GM18519 (cell line): ENCODE data around the gene PAX5.

ENCODE experiments used
- ATAC-seq: cut with Tn5 transposase; IDR thresholded peaks from one replicate; pipeline ENCODE4 v1.9.1; 2021; ENCODE audit warnings: mild to moderate bottlenecking, moderate library complexity; ENCODE audit not compliant: unreplicated experiment, low FRiP score

PAX5 gene

DNA sequence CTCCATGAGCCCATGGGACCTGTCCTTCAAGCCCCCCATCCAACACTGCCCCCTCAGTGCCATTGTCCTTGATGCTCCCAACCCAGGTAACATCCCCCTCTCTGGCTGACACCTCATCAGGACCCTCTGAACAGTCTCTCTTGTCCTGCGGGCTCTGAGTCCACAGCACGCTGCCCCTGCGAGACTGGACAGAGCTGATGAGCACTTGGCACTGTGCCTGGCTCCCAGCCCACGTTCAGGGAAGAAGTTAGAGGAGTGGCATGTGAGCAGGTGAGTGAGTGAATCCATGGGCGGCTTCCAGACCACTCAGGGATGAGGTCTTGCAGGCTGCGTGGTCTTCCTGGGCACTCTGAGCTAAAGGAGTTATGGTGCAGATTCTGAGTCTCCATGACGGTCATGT is 70.7 kb downstream of the PAX5 start:
- ATAC-seq = no peak

DNA sequence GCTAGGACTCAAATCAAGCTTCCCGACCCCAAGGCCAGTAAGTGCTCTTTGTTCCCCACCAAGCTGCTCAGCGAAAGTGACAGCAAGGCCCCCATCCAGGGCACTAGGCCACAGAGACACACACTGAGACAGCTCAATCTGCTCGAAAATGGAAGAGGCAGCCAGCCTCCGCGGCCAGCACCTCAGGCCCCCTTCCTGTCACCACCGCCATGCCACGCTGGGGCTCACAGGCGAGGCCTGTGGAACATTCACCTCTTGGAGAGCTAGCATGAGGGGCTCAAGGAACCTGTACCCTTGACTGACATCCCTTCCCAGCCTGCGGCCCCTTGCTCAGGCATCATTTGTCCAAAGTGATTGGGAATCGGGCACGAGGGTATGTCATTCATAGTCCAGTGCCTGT is 71.4 kb downstream of the PAX5 start:
- ATAC-seq = no peak

DNA sequence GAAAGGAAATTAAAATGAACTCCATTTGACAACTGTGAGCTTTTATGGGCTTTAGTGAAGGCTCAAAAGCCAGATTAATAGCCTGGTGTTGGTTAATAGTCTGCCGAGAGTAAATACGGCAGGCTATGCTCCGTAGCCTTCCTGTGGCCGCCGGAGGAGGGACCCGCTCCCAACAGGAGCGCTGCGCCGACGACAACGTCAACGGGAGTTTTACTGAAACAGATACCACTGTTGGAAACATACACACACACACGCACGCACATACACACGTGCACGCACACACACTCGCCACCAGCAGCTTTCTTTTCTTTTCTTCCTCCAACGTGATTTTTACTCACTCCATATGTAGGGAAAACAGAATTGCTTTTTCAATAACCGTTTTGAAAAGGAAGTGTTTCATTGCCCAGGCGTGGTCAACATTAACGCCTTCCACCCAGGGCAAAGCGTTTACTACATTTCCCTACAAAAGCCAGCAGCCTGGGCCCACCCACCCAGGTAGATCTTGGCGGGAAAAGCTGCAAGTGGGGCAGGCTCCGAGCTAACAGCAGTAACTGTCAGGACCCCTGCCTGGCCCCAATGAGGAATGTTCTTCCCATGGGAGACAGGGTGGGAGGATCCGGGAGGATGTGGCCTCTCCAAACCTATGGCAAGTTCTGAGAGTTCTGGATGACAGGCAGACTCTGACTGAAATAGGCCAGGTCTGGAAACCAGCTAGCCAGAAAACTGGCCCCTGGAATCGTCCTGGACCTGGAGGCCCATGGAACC is 72.3 kb downstream of the PAX5 start:
- ATAC-seq = no peak

DNA sequence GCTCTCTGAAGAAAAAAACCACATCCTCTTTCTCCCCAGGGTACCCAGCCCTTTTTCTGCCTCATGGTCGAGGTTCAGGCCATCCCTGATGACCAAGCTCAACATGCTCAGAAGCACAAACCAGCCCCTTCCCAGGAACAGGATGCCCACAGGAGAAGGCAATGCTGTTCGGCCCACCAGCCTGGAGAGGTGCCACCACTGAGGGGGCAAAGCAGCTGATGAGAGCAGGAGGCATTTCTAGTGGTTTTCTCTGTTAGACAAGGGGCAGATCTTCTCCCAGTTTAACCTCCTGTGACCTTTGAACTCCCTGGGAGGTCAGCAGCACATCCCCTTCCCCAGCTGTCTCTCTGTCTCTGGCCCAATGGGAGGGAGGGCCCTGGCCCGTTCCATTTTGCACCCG is 73.0 kb downstream of the PAX5 start:
- ATAC-seq = no peak

DNA sequence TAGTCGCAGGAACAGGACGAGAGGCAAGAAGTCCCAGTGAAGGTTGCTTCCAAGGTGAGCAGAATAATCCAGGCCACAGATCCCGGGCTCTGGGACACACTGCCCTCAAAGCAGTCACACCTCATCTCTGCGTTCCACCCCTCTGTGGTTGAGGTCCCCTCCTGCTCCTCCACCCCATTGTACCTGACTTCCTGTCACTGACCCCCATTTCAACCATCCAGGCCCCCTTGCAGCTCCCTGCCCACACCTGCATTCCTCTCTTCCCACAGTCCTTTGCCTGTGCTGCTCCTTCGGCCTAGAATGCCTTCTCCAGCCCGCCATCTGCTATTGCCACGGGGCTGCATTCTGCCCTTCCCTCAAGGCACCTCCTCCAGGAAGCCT is 73.5 kb downstream of the PAX5 start:
- no peak for ATAC-seq

DNA sequence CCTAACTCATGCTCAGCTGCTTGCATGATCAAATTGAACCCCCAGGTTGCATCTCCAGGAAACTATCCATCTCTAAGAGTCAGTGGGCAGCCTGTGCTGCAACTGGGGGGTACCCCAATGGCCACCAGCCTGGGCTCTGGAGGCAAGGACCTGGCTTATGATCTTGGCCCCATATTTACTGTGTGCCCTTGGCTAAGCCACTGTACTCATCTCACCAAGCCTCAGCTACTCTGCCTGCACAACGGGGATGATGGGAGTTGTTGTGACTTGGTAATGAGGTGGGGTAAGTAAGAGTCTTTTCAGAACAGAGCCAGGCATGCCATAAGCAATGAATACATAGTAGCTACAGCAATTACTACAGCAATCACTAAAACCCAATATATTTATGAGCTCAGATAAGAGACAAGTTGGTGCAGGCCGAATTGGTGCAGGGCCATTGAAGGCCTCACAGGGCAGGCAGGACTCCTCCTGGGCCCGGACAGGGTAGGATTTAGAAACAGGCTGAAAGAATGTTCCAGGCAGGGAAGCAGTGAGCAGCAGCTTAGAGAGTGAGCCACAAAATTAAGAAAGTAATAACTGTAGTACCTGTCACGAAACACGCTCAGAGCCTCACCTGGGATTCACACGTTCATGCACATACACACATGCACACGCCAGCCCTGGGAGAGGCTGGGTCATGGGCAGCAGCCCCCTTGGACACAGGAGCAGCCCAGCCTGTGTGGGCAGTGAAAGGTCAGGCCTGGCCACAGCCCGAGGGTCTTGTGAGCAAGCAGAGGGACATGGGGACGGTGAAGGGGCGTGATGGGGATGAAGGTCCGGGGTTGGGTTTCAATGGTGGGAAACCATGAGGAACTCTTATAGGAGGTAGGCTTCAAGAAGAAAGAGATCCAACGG is 74.1 kb downstream of the PAX5 start:
- ATAC-seq = no peak

DNA sequence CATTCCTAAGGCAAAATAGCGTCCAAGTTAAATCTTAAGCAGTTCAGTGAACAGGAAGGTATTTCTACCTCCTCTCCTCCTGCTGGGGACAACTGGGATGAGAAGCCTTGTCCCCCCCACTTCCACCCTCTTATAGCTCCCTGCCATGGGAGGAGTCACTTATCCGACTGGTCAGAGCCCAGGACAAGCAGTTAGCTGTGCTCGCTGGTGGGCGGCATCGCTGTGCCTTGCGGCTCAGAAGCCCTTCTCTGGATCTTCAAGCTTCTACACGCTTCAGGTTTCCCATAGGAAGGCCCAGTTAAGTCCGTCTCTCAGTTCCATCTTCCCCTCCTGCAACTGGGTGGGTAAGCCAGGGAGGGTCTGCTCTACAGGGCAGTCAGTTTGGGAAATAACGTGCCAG is 77.2 kb downstream of the PAX5 start:
- no peak for ATAC-seq

DNA sequence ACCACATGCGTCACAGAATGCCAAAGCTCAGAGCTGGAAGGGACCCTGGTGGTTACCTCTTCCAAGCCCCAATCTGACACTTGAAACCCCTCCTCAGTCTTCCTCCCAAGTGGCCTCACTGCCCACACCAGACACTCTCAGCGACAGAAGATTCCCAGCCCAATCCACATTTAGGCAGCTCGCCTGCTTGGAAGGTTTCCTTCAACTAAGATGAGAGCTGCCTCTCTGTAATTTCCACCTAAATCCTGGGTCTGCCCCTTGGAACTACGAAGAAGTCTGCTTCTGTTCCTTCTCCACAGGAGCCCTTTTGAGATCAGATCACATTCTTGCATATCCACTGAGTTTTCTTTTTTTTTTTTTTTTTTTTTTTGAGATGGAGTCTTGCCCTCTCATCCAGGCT is 83.7 kb downstream of the PAX5 start:
- ATAC-seq = no peak

DNA sequence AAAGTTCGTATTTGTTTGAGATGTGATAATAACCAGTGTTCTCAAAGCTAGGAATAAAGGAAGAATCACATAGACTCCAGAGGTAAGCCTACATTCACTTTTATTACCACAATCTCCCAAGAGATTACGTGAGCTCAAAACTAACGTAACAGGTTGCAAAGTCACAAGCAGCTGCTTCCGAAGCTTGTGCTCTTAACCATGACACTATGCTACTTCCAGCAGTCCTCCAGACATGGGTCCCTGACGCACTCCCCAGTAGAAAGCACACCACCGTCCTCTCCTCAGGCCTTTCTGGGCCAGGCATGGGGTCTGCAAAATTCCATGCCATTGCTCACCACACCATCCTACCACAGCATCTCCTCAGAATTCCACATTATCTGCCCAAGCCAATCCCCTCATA is 84.6 kb downstream of the PAX5 start:
- no peak for ATAC-seq

DNA sequence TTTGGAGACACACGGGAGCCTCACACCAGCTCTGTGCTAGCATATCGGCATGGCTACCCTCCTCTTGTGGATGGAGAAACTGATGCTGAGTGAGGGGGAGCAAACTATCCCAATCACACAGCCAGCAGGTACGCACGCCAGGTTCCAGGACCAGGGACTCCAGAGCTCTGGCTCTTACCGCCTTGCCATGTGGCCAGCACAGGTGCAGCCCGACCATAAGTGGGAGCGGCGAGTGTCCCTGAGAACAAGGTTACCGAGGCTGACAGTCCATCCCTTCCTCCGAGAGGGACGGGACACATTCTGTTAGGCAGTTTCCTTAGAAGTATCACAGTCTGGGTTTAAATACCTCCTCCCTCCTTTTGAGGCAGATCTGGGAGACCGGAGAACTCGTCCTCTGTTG is 86.0 kb downstream of the PAX5 start:
- no peak for ATAC-seq

DNA sequence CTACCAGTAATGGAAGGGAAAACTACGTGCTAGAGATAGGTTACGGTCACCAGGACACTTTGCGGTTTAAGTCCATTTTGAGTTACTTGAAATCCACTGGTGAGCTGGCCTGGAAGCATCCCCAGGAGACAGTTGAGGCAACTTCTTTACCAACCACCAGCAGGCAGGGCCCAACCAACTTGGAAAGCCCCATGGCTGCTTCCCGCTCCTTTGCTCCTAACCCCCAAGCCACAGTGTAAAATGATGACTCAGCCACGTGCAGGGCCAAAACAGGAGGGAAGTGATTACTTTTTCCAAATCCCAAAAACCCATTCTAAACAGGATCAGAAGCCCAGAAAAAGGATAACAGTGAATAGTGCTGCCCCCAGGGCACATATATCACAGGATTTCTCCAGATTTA is 87.4 kb downstream of the PAX5 start:
- ATAC-seq = no peak

DNA sequence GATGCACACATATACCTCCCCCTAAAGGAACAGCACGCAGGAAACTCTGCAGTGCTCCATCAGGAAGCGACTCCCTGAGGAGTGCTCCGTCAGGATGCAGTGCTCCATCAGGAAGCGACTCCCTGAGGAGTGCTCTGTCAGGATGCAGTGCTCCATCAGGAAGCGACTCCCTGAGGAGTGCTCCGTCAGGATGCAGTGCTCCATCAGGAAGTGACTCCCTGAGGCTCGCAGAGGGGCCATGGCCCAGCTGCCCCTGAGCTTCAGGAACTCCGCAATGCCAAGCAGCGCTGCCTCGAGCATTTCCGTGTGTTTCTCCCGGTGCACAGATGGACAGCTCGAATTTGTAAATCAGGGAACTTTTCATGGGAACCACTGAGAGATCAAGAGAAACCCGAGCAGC is 88.1 kb downstream of the PAX5 start:
- ATAC-seq = no peak

DNA sequence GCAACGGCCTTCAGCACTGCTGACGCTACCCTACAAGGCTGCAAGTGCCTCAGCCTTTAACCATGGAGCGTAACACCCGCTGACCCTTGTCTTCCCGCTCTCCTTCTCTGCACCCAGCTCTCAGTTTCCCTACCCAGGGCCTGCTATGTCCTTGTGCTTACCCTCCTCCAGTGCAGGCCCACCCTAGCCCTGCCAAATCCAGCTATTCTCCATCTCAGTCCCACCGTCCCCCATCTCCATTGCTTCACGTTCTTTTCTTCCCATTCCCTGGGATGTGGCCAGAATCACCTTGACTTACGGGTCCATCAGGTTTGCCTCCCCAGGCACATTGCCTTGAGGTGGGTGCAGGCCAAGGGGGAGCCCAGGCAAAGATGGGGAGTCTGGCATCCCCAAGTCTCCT is 91.2 kb downstream of the PAX5 start:
- no peak for ATAC-seq

DNA sequence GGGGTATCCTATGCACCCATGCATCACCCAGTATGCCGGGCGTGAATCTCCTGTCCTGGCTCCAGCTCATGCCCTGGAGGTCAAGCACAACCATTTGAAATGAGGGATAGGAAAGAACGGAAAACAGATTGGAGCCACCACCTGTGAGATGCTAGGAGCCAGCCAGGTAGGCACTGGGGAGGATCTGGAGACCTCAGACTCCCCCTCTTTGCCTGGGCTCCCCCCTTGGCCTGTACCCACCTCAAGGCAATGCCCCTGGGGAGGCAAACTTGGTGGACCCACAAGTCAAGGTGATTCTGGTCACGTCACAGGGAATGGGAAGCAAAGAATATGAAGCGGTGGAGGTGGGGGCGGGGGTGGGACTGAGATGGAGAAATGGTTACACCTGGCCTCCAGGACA is 92.6 kb downstream of the PAX5 start:
- ATAC-seq = no peak

DNA sequence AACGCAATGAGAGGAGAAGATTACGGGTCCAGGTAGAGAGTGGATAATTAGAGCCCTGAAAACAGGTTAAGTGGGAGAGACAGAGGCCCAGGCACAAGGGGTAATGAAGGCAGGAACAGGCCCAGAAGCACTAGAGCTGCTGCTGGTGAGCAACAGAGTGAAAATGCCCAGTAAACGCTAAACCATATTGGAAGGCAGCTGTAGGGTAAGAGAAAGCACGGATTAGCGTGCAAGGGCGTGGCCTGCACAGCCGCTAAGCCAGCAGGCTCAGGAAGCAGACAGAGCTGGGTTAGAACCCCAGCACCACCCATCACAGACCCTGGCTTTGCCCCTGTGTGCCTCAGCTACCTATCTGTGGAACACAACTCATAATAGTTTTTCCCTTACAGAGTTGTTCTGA is 93.2 kb downstream of the PAX5 start:
- no peak for ATAC-seq

DNA sequence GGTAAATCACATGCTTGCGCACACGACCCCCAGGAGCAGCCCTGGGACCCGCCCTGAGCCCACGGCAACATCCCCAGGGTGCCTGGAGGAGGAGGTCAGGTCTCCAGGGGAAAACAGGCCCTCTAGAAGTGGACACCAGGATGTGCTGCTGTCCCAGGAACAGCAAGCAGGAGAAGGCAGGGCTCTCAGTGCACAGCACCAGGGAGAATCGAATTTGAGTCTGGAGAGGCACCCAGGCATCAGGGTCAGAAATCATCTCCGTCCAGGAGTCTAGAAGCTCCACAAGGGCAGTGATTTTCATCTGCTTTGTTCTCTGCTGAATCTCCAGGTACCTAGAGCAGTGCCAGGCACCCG is 93.6 kb downstream of the PAX5 start:
- ATAC-seq = no peak

DNA sequence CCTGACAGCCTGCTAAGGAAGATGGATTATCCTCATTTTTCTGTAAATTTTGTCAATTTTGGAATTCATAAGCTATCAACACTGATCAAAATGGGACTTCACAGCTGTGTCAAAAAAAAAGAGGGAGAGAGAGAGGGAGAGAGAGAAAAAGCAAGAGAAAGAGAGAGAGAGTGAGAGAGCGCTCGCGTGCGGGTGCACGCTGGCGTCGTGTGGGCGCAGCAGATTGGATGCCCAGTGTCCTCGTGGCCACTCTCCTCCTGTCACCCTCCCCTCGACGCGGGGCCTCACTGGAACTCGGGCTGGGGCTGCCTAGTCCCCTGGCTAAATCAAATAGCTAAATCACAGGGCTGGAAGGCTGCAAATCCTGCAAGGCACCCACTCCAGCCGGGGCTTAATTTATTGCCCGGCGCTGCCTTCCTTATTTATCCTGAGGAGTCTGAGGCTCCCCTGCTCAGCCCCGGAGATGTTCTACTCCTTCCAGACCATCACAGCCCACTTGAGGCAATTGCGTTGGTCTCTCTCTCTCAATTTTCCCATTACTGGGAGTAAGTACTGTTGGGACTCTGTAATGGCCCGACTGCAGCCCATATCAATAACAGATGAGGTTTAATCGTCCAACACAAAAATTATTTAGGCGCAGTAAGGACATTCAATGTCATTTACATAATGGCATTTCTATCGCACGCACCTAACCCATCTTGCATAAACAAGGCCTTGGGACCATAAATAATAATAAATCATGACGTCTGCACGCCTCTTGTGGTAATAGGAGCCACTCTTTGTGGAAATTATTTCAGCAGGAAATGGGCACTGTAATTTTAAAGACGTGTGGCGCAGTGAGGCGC is 94.2 kb downstream of the PAX5 start:
- ATAC-seq = no peak

DNA sequence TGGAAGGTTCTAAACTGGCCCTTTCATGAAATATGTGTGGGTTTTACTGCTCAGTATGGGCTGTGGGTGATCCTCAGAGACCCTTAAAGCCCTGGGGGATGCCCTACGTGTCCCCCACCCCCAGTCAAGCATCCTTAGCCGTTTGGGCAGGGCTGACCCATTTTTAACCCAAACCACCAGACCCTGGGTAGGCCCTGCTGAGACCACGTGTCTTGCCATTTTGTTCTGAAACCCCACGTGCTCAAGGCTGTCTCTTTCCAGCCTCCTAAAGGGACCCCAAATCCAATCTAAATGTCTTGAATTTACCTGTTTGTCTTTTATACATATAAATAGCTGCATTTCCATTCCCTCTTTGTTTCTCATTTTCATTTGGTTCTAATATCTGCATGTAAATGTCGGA is 94.9 kb downstream of the PAX5 start:
- no peak for ATAC-seq

DNA sequence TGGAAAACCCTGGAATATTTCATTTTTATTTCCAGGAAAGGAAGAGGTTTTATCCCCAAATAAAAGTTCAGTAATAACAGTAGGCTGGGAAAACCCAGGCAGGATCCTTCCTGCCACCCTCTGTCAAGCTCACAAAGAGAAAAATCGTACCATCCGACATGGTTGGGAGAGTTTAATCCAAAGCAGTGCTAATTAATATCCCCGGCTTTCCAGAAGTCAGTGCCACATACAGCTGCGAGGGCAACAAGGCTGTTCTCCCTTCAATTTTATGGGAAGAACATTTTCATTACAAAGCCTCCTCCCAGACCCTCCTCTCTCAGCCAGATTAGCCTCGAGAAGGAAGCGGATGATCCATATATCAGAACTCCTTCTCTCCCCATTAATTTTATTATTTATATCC is 95.5 kb downstream of the PAX5 start:
- no peak for ATAC-seq

DNA sequence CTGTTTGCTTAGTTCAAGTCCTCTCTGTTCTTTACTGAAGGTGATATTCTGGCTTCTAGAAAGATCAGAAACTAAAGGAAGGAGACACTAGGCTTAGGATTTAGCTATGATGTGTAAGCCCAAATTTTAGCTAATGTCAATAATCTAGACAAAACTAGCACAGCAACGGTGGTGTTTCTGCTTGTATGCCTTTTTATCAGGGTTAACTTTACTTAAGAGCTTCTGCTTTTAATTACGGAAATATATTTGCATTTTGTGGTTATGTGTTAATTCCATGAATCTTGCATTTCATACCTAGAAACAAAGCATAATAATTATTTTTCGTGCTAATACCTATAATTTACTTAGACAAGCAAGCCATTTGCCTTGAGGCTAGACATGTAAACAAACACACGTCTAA is 96.1 kb downstream of the PAX5 start:
- ATAC-seq = no peak

DNA sequence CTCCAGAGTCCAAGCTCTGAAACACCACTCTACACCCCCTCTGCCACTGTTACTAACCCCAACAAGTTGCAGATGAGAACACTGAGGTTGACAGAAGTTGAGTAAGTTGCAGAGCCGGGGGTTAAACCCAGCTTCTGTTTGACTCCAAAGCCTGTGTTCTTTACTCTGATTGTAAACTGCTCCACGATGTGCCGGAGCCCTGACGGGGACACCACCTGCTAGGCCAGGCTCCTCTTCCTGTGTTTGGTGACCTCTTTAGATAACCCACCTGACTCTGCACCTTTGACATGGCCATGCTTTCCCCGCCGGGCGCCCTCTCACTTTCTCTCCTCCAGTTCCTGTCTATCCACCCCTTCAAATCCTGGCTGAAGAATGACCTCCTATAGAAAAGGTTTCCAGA is 96.7 kb downstream of the PAX5 start:
- ATAC-seq = no peak
